IMR-90 (cell line): ENCODE data around the gene CFAP92. TPM values are rescaled to one million over a fixed set of nuclear protein-coding genes. Genes with fewer than 3 reads are reported as not detected.

Experiments
- ATAC-seq: fragments of 200-7000 bp; cut with Tn5 transposase; 2 replicates; pipeline ENCODE4 v1.9.1; 2020; ENCODE audit warnings: low read depth, mild to moderate bottlenecking, moderate library complexity
- BruUV-seq: library from RNA; stranded (reverse); fragments of 400-500 nt; replicated peaks from 2 replicates; lab custom pipeline; 2021; lab: Mats Ljungman, UMichigan
- CTCF ChIA-PET: fragments of 300-600 bp; formaldehyde crosslinking; extraction: SDS; loops from one replicate; lab custom pipeline; 2021; ENCODE audit warnings: antibody characterized with exemption; lab: Yijun Ruan, JAX
- POLR2A ChIA-PET: fragments of 300-600 bp; sonication (Branson Sonifier 250); formaldehyde crosslinking; loops from one replicate; lab custom pipeline; 2022; ENCODE audit warnings: antibody characterized with exemption; ENCODE audit not compliant: unreplicated experiment; lab: Charles Lee
- DNase-seq: peaks from one replicate; pipeline ENCODE4 v3.0.0; 2013
- H2AFZ ChIP-seq: replicated peaks from 2 replicates; pipeline ENCODE3; 2013; ENCODE audit warnings: low read length, mild to moderate bottlenecking; ENCODE audit not compliant: poor library complexity
- H2AK5ac ChIP-seq: 2 replicates; pipeline ENCODE4 v1.6.1; 2013; ENCODE audit warnings: low read depth, low read length, inconsistent platforms
- H2AK9ac ChIP-seq: replicated peaks from 2 replicates; pipeline ENCODE3; 2013; ENCODE audit warnings: mild to moderate bottlenecking, low read depth, low read length, moderate library complexity; ENCODE audit not compliant: poor library complexity
- H2BK120ac ChIP-seq: 2 replicates; pipeline ENCODE4 v1.6.1; 2013; ENCODE audit warnings: low read depth, low read length, inconsistent platforms
- H2BK15ac ChIP-seq: 3 replicates; pipeline ENCODE4 v1.6.1; 2013; ENCODE audit warnings: low read depth, low read length, inconsistent platforms
- H2BK20ac ChIP-seq: 2 replicates; pipeline ENCODE4 v1.6.1; 2013; ENCODE audit warnings: low read depth, mild to moderate bottlenecking, inconsistent platforms, low read length, moderate library complexity
- H2BK5ac ChIP-seq: 2 replicates; pipeline ENCODE4 v1.6.1; 2013; ENCODE audit warnings: mild to moderate bottlenecking, low read depth, low read length, inconsistent platforms; ENCODE audit not compliant: poor library complexity, severe bottlenecking
- H3K14ac ChIP-seq: replicated peaks from 2 replicates; pipeline ENCODE4 v1.6.1; 2013; ENCODE audit warnings: low read depth, low read length, inconsistent platforms
- H3K18ac ChIP-seq: 2 replicates; pipeline ENCODE4 v1.6.1; 2013; ENCODE audit warnings: low read depth, low read length, control low read depth
- H3K23ac ChIP-seq: 2 replicates; pipeline ENCODE4 v1.6.1; 2013; ENCODE audit warnings: low read depth, low read length, inconsistent platforms
- H3K27ac ChIP-seq: 2 replicates; pipeline ENCODE4 v1.5.1; 2013; ENCODE audit warnings: mild to moderate bottlenecking, control low read depth, low read length; ENCODE audit not compliant: insufficient read depth
- H3K27me3 ChIP-seq: 2 replicates; pipeline ENCODE4 v1.6.1; 2013; ENCODE audit warnings: low read length; ENCODE audit not compliant: control insufficient read depth, insufficient read depth
- H3K36me3 ChIP-seq: 2 replicates; pipeline ENCODE4 v1.6.1; 2013; ENCODE audit warnings: low read length, mixed read lengths; ENCODE audit not compliant: control insufficient read depth, insufficient read depth
- H3K4ac ChIP-seq: 2 replicates; pipeline ENCODE4 v1.6.1; 2013; ENCODE audit warnings: low read depth, low read length, inconsistent platforms
- H3K4me1 ChIP-seq: 2 replicates; pipeline ENCODE4 v1.6.1; 2013; ENCODE audit warnings: low read length, mixed read lengths; ENCODE audit not compliant: control insufficient read depth, insufficient read depth
- H3K4me2 ChIP-seq: 2 replicates; pipeline ENCODE4 v1.6.1; 2013; ENCODE audit warnings: low read depth, mild to moderate bottlenecking, control low read depth, low read length, moderate library complexity
- H3K4me3 ChIP-seq: 2 replicates; pipeline ENCODE4 v1.5.1; 2013; ENCODE audit warnings: low read depth, mild to moderate bottlenecking, control low read depth, low read length, moderate library complexity; ENCODE audit not compliant: insufficient read depth
- H3K56ac ChIP-seq: 2 replicates; pipeline ENCODE4 v1.6.1; 2013; ENCODE audit warnings: low read length, inconsistent platforms; ENCODE audit not compliant: insufficient read depth; ENCODE audit errors: extremely low read depth
- H3K79me1 ChIP-seq, 2 experiments: 2 replicates each; pipeline ENCODE4 v1.6.1; 2013; ENCODE audit warnings: low read length in 2 of 2, inconsistent platforms in 1 of 2, low read depth in 1 of 2
- H3K9ac ChIP-seq: 2 replicates; pipeline ENCODE4 v1.6.1; 2013; ENCODE audit warnings: low read depth, low read length, control low read depth
- H3K9me1 ChIP-seq: 2 replicates; pipeline ENCODE4 v1.6.1; 2013; ENCODE audit warnings: low read length, inconsistent platforms; ENCODE audit not compliant: insufficient read depth
- H3K9me3 ChIP-seq: 2 replicates; pipeline ENCODE4 v1.6.1; 2013; ENCODE audit warnings: low read length; ENCODE audit not compliant: control insufficient read depth, insufficient read depth
- H4K20me1 ChIP-seq: 2 replicates; pipeline ENCODE4 v1.6.1; 2013; ENCODE audit warnings: low read length, inconsistent platforms; ENCODE audit not compliant: insufficient read depth
- H4K5ac ChIP-seq: 2 replicates; pipeline ENCODE4 v1.6.1; 2013; ENCODE audit warnings: mild to moderate bottlenecking, low read depth, low read length, control low read depth
- H4K8ac ChIP-seq, 2 experiments: 2 replicates each; pipeline ENCODE4 v1.6.1; 2013; ENCODE audit warnings: low read depth in 2 of 2, low read length in 2 of 2, control low read depth in 1 of 2, inconsistent platforms in 1 of 2
- H4K91ac ChIP-seq: 2 replicates; pipeline ENCODE4 v1.6.1; 2013; ENCODE audit warnings: low read depth, low read length, inconsistent platforms; ENCODE audit not compliant: insufficient read depth
- BHLHE40 ChIP-seq: fragments of 150-350 bp; IDR thresholded peaks from 2 replicates; pipeline ENCODE4 v1.6.1; 2016; ENCODE audit warnings: mild to moderate bottlenecking, low read depth, low read length
- CHD1 ChIP-seq: IDR thresholded peaks from 2 replicates; pipeline ENCODE4 v1.6.1; 2012; ENCODE audit warnings: low read depth, low read length, improper control_type of control experiment
- ELK1 ChIP-seq: fragments of 150-350 bp; IDR thresholded peaks from 2 replicates; pipeline ENCODE4 v1.6.1; 2016; ENCODE audit warnings: low read depth, mild to moderate bottlenecking, low read length, moderate library complexity, borderline replicate concordance
- FOS ChIP-seq: fragments of 150-350 bp; IDR thresholded peaks from 2 replicates; pipeline ENCODE4 v1.6.1; 2016; ENCODE audit warnings: low read depth, low read length
- MAFK ChIP-seq: IDR thresholded peaks from 2 replicates; pipeline ENCODE4 v1.6.1; 2012; ENCODE audit warnings: low read depth, low read length, improper control_type of control experiment
- MAZ ChIP-seq: IDR thresholded peaks from 2 replicates; pipeline ENCODE4 v1.6.1; 2012; ENCODE audit warnings: low read depth, mild to moderate bottlenecking, low read length, improper control_type of control experiment, moderate library complexity, borderline replicate concordance
- RAD21 ChIP-seq: IDR thresholded peaks from 2 replicates; pipeline ENCODE4 v1.6.1; 2012; ENCODE audit warnings: low read length, improper control_type of control experiment
- RCOR1 ChIP-seq: IDR thresholded peaks from 2 replicates; pipeline ENCODE4 v1.6.1; 2012; ENCODE audit warnings: mild to moderate bottlenecking, low read length, improper control_type of control experiment; ENCODE audit not compliant: insufficient replicate concordance
- RFX5 ChIP-seq: IDR thresholded peaks from 2 replicates; pipeline ENCODE4 v1.8.0; 2012; ENCODE audit warnings: low read depth, mild to moderate bottlenecking, low read length, moderate library complexity
- USF2 ChIP-seq: fragments of 150-350 bp; IDR thresholded peaks from 2 replicates; pipeline ENCODE4 v1.6.1; 2017; ENCODE audit warnings: mild to moderate bottlenecking, antibody characterized with exemption, low read length, low read depth
- WGBS, 2 experiments: methylation state at CpG; one replicate each; pipeline versions ENCODE4 v1.1.5 to v1.1.7; 2013; ENCODE audit warnings: missing lambda C conversion rate in 2 of 2; ENCODE audit not compliant: insufficient read length in 1 of 2; ENCODE audit errors: extremely low coverage in 2 of 2; 5-methylcytosine and 5-hydroxymethylcytosine counted together
- dilution Hi-C: fragments of 300-500 bp; cut with HindIII; formaldehyde crosslinking; loops from one replicate; pipeline ENCODE4 v1.14.3; 2018; ENCODE audit warnings: low sequenced_read_pairs; ENCODE audit not compliant: unreplicated experiment
- in situ Hi-C: fragments of 300-500 bp; cut with MboI; formaldehyde crosslinking; loops from 3 replicates; pipeline ENCODE4 v1.14.3; 2019; ENCODE audit warnings: low sequenced_read_pairs, inconsistent platforms, mixed read lengths
- intact Hi-C: fragments of 100-400 bp; cut with micrococcal nuclease; formaldehyde crosslinking; loops from 2 replicates; pipeline ENCODE4 v1.10.0; 2022
- polyA plus RNA-seq, 3 experiments: library from polyadenylated mRNA; depleted of rRNA; stranded (reverse); fragments of >200 nt; gene quantifications; 2 replicates each; pipeline ENCODE4 v1.2.3, GENCODE V29; 2012; ENCODE audit warnings: low replicate concordance in 1 of 3
- total RNA-seq: library from RNA; depleted of rRNA; stranded (reverse); fragments of >200 nt; gene quantifications from 2 replicates; pipeline ENCODE4 v1.2.3, GENCODE V29; 2012

Gene CFAP92
- total and polyA plus RNA-seq, 2 of the 4 experiments (the other 2 are of a cell fraction): not detected

- 67% methylated on average over 1 of the region's 11 CpGs; no CpG with 5 or more reads in 1 of the 2 experiments for WGBS, 2 experiments
- Histone ChIP-seq H3K4me1 (no peaks in the 10 kb centered on the region), H4K20me1 (no peaks in the 10 kb centered on the region), H2AK9ac (no peak overlapping the region), H4K91ac (no peak overlapping the region), H2BK20ac (no peak overlapping the region), H4K5ac (no peak overlapping the region), H2AK5ac (no peak overlapping the region), H3K18ac (no peak overlapping the region), H2BK5ac (no peak overlapping the region), H4K8ac (no peak overlapping the region), H3K4me2 (no peak overlapping the region), H3K4me3 (no peak overlapping the region), H3K9me1 (no peaks in the 10 kb centered on the region), H3K27me3 (no peaks in the 10 kb centered on the region), H3K56ac (no peak overlapping the region), H2AFZ (no peak overlapping the region), H3K27ac (no peak overlapping the region), H3K9me3 (peaks cover 15% of the 10 kb centered on the region), H3K23ac (no peak overlapping the region), H3K14ac (no peak overlapping the region), H2BK120ac (no peak overlapping the region), H3K36me3 (no peaks in the 10 kb centered on the region), H3K9ac (no peak overlapping the region), H3K79me1 (no peaks in the 10 kb centered on the region), H2BK15ac (no peak overlapping the region), H3K4ac (no peak overlapping the region)
- CTCF ChIA-PET: no interaction called here
- in situ Hi-C loops: no loop called here
- no peak for TF ChIP-seq MAFK
- no peak for TF ChIP-seq FOS
- no peak for TF ChIP-seq CHD1
- no peak for TF ChIP-seq RCOR1
- no peak for TF ChIP-seq ELK1
- no peak for TF ChIP-seq MAZ
- no peak for TF ChIP-seq RFX5
- no peak for TF ChIP-seq BHLHE40
- no peak for TF ChIP-seq USF2
- no peak for TF ChIP-seq RAD21
- no TSS peak for BruUV-seq
- no peak for DNase-seq
- no peak for ATAC-seq
- POLR2A ChIA-PET: no interaction called here
- intact Hi-C loops: no loop called here
- dilution Hi-C loops: no loop called here
These were observed 129.5 kb downstream of the CFAP92 start for GRCh38 chr3:128864351-128864811.
